WTC11 (cell line): ENCODE measurements around the gene CDH7. TPM values are rescaled to one million over a fixed set of nuclear protein-coding genes. Genes with fewer than 3 reads are reported as not detected.

ENCODE experiments used
- ATAC-seq: fragments of 200-7000 bp; cut with Tn5 transposase; 2 replicates; pipeline ENCODE4 v1.10.0; 2021; ENCODE audit warnings: mild to moderate bottlenecking, moderate library complexity
- CTCF ChIA-PET: fragments of 300-600 bp; sonication (Branson Sonifier 250); formaldehyde crosslinking; loops from one replicate; lab custom pipeline; 2021; ENCODE audit warnings: antibody characterized with exemption; lab: Charles Lee
- POLR2A ChIA-PET: fragments of 350-600 bp; sonication (Branson Sonifier 250); formaldehyde crosslinking; loops from one replicate; lab custom pipeline; 2021; ENCODE audit warnings: antibody characterized with exemption; lab: Charles Lee
- DNase-seq: peaks from one replicate; pipeline ENCODE4 v3.0.0; 2021; ENCODE audit warnings: low spot score
- H3K27ac Mint-ChIP-seq: 2 replicates; pipeline ENCODE4 v1.8.0; 2021; ENCODE audit warnings: mixed read lengths
- H3K27me3 Mint-ChIP-seq: 2 replicates; pipeline ENCODE4 v1.8.0; 2021; ENCODE audit warnings: low read depth, mild to moderate bottlenecking, moderate library complexity, mixed read lengths
- H3K36me3 Mint-ChIP-seq: 2 replicates; pipeline ENCODE4 v1.8.0; 2021; ENCODE audit warnings: mixed read lengths
- H3K4me1 Mint-ChIP-seq: 2 replicates; pipeline ENCODE4 v1.8.0; 2022; ENCODE audit warnings: mixed read lengths
- H3K4me3 Mint-ChIP-seq: 2 replicates; pipeline ENCODE4 v1.8.0; 2021; ENCODE audit warnings: mild to moderate bottlenecking, moderate library complexity, mixed read lengths
- H3K9me3 Mint-ChIP-seq: 2 replicates; pipeline ENCODE4 v1.8.0; 2021; ENCODE audit warnings: mixed read lengths
- CBFB ChIP-seq: sonication (generic); formaldehyde crosslinking; IDR thresholded peaks from 2 replicates; pipeline ENCODE4 v1.8.1; 2022; ENCODE audit warnings: mild to moderate bottlenecking, low read depth, missing genetic modification reagents
- FOXJ3 ChIP-seq: sonication (generic); formaldehyde crosslinking; IDR thresholded peaks from 2 replicates; pipeline ENCODE4 v1.9.0; 2021; ENCODE audit warnings: missing genetic modification reagents, mild to moderate bottlenecking, borderline replicate concordance
- GRHL2 ChIP-seq: fragments of 250-450 bp; sonication (Bioruptor Pico); IDR thresholded peaks from 2 replicates; pipeline ENCODE4 v1.8.0; 2022; ENCODE audit warnings: mild to moderate bottlenecking, moderate library complexity; ENCODE audit not compliant: insufficient replicate concordance, severe bottlenecking
- NFYB ChIP-seq: sonication (generic); formaldehyde crosslinking; conservative IDR thresholded peaks from 2 replicates; pipeline ENCODE4 v1.8.0; 2022; ENCODE audit warnings: low read depth, missing genetic modification reagents
- SOX15 ChIP-seq: fragments of 250-450 bp; sonication (Bioruptor Pico); IDR thresholded peaks from 2 replicates; pipeline ENCODE4 v1.9.0; 2021; ENCODE audit warnings: mild to moderate bottlenecking
- ZNF138 ChIP-seq: sonication (generic); formaldehyde crosslinking; conservative IDR thresholded peaks from 2 replicates; pipeline ENCODE4 v1.8.1; 2022; ENCODE audit warnings: mild to moderate bottlenecking, moderate library complexity, missing genetic modification reagents
- total RNA-seq: library from RNA; stranded (reverse); gene quantifications from 3 replicates; pipeline ENCODE4 v1.2.3, GENCODE V29; 2021
- TF ChIP-seq, protein P1 (sequence below): sonication (generic); formaldehyde crosslinking; IDR thresholded peaks from 2 replicates; pipeline ENCODE4 v1.8.1; 2022; ENCODE audit warnings: low read depth, missing genetic modification reagents, borderline replicate concordance
- TF ChIP-seq, protein P2 (sequence below): sonication (generic); formaldehyde crosslinking; IDR thresholded peaks from 2 replicates; pipeline ENCODE4 v1.8.1; 2023; ENCODE audit warnings: mild to moderate bottlenecking, moderate library complexity, missing genetic modification reagents
- TF ChIP-seq, protein P3 (sequence below): fragments of 200-600 bp; IDR thresholded peaks from 2 replicates; pipeline ENCODE4 v1.8.0; 2022; ENCODE audit warnings: antibody characterized with exemption
- TF ChIP-seq, protein P4 (sequence below): sonication (generic); formaldehyde crosslinking; IDR thresholded peaks from 2 replicates; pipeline ENCODE4 v1.8.1; 2023; ENCODE audit warnings: mild to moderate bottlenecking, missing genetic modification reagents, borderline replicate concordance
- TF ChIP-seq, protein P5 (sequence below): fragments of 250-450 bp; sonication (Bioruptor Pico); IDR thresholded peaks from 2 replicates; pipeline ENCODE4 v1.9.0; 2021; ENCODE audit warnings: moderate library complexity, mild to moderate bottlenecking, inconsistent platforms, borderline replicate concordance
- TF ChIP-seq, protein P6 (sequence below): sonication (generic); formaldehyde crosslinking; IDR thresholded peaks from 2 replicates; pipeline ENCODE4 v1.8.1; 2023; ENCODE audit warnings: mild to moderate bottlenecking, missing genetic modification reagents, moderate library complexity
- TF ChIP-seq, protein P7 (sequence below): sonication (generic); formaldehyde crosslinking; IDR thresholded peaks from 2 replicates; pipeline ENCODE4 v1.8.1; 2022; ENCODE audit warnings: mild to moderate bottlenecking, moderate library complexity, missing genetic modification reagents
- TF ChIP-seq, protein P8 (sequence below): sonication (generic); formaldehyde crosslinking; IDR thresholded peaks from 2 replicates; pipeline ENCODE4 v1.8.1; 2023; ENCODE audit warnings: mild to moderate bottlenecking, missing genetic modification reagents

The CDH7 gene
- total RNA-seq, 1 experiment from 2014 or later = 1.3 TPM

DNA sequence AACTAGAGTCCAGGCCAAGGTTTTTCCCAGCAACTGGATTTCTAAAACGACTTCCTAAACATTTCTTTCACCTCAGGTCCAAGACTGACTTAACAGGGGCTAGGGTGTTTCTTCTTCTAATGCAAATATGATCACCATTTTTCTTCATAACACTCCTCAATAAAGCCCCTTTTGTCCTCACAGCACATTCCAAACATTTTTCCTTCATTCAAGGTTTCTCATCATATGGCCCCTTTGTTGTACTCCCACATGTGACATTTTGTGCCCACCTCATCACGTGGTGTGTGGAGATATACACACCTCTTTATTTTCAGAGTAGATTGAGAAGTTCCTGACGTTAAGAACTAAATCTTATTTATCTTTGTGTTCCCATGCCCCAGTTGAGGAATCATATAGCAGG, 3.9 kb upstream of the CDH7 start (continued):
- TF ChIP-seq, protein P1, sequence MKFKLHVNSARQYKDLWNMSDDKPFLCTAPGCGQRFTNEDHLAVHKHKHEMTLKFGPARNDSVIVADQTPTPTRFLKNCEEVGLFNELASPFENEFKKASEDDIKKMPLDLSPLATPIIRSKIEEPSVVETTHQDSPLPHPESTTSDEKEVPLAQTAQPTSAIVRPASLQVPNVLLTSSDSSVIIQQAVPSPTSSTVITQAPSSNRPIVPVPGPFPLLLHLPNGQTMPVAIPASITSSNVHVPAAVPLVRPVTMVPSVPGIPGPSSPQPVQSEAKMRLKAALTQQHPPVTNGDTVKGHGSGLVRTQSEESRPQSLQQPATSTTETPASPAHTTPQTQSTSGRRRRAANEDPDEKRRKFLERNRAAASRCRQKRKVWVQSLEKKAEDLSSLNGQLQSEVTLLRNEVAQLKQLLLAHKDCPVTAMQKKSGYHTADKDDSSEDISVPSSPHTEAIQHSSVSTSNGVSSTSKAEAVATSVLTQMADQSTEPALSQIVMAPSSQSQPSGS (CRISPR knock-in tag) = no peak
- TF ChIP-seq NFYB (CRISPR knock-in tag) = no peak
- TF ChIP-seq, protein P2, sequence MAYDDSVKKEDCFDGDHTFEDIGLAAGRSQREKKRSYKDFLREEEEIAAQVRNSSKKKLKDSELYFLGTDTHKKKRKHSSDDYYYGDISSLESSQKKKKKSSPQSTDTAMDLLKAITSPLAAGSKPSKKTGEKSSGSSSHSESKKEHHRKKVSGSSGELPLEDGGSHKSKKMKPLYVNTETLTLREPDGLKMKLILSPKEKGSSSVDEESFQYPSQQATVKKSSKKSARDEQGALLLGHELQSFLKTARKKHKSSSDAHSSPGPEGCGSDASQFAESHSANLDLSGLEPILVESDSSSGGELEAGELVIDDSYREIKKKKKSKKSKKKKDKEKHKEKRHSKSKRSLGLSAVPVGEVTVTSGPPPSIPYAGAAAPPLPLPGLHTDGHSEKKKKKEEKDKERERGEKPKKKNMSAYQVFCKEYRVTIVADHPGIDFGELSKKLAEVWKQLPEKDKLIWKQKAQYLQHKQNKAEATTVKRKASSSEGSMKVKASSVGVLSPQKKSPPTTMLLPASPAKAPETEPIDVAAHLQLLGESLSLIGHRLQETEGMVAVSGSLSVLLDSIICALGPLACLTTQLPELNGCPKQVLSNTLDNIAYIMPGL (CRISPR knock-in tag) = no peak
- TF ChIP-seq, protein P3, sequence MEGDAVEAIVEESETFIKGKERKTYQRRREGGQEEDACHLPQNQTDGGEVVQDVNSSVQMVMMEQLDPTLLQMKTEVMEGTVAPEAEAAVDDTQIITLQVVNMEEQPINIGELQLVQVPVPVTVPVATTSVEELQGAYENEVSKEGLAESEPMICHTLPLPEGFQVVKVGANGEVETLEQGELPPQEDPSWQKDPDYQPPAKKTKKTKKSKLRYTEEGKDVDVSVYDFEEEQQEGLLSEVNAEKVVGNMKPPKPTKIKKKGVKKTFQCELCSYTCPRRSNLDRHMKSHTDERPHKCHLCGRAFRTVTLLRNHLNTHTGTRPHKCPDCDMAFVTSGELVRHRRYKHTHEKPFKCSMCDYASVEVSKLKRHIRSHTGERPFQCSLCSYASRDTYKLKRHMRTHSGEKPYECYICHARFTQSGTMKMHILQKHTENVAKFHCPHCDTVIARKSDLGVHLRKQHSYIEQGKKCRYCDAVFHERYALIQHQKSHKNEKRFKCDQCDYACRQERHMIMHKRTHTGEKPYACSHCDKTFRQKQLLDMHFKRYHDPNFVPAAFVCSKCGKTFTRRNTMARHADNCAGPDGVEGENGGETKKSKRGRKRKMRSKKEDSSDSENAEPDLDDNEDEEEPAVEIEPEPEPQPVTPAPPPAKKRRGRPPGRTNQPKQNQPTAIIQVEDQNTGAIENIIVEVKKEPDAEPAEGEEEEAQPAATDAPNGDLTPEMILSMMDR = no peak
- TF ChIP-seq, protein P4, sequence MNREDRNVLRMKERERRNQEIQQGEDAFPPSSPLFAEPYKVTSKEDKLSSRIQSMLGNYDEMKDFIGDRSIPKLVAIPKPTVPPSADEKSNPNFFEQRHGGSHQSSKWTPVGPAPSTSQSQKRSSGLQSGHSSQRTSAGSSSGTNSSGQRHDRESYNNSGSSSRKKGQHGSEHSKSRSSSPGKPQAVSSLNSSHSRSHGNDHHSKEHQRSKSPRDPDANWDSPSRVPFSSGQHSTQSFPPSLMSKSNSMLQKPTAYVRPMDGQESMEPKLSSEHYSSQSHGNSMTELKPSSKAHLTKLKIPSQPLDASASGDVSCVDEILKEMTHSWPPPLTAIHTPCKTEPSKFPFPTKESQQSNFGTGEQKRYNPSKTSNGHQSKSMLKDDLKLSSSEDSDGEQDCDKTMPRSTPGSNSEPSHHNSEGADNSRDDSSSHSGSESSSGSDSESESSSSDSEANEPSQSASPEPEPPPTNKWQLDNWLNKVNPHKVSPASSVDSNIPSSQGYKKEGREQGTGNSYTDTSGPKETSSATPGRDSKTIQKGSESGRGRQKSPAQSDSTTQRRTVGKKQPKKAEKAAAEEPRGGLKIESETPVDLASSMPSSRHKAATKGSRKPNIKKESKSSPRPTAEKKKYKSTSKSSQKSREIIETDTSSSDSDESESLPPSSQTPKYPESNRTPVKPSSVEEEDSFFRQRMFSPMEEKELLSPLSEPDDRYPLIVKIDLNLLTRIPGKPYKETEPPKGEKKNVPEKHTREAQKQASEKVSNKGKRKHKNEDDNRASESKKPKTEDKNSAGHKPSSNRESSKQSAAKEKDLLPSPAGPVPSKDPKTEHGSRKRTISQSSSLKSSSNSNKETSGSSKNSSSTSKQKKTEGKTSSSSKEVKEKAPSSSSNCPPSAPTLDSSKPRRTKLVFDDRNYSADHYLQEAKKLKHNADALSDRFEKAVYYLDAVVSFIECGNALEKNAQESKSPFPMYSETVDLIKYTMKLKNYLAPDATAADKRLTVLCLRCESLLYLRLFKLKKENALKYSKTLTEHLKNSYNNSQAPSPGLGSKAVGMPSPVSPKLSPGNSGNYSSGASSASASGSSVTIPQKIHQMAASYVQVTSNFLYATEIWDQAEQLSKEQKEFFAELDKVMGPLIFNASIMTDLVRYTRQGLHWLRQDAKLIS (CRISPR knock-in tag) = no peak
- TF ChIP-seq FOXJ3 (CRISPR knock-in tag) = no peak
- TF ChIP-seq, protein P5, sequence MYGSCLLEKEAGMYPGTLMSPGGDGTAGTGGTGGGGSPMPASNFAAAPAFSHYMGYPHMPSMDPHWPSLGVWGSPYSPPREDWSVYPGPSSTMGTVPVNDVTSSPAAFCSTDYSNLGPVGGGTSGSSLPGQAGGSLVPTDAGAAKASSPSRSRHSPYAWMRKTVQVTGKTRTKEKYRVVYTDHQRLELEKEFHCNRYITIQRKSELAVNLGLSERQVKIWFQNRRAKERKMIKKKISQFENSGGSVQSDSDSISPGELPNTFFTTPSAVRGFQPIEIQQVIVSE (CRISPR knock-in tag) = no peak
- TF ChIP-seq GRHL2 (CRISPR knock-in tag) = no peak
- TF ChIP-seq, protein P6, sequence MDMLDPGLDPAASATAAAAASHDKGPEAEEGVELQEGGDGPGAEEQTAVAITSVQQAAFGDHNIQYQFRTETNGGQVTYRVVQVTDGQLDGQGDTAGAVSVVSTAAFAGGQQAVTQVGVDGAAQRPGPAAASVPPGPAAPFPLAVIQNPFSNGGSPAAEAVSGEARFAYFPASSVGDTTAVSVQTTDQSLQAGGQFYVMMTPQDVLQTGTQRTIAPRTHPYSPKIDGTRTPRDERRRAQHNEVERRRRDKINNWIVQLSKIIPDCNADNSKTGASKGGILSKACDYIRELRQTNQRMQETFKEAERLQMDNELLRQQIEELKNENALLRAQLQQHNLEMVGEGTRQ (CRISPR knock-in tag) = no peak
- TF ChIP-seq, protein P7, sequence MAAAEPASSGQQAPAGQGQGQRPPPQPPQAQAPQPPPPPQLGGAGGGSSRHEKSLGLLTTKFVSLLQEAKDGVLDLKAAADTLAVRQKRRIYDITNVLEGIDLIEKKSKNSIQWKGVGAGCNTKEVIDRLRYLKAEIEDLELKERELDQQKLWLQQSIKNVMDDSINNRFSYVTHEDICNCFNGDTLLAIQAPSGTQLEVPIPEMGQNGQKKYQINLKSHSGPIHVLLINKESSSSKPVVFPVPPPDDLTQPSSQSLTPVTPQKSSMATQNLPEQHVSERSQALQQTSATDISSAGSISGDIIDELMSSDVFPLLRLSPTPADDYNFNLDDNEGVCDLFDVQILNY (CRISPR knock-in tag) = no peak
- no peak for TF ChIP-seq CBFB (CRISPR knock-in tag)
- TF ChIP-seq SOX15 (CRISPR knock-in tag) = no peak

DNA sequence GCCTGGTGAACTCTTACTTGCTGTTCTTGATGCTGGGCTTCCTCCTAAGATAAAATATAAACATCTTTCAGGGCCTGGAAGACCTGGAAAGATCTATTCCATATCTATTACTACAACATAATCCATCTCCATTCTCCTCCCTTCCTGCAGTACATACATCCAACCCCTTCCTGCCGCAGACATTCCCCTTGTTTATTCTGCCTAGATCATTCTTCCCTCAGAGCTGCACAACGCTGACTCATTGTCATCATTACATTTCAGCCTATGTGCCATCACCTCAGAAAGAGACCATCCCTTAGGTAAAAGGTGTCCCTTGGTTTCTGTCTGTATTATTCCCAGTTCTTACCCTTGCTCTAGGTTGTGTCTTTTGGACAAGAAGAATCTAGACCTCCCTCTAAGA, 2.5 kb upstream of the CDH7 start:
- POLR2A ChIA-PET = no interaction called here
- H3K27ac Mint-ChIP-seq = no peak overlapping the region
- no peak for ATAC-seq
- TF ChIP-seq, protein P8, sequence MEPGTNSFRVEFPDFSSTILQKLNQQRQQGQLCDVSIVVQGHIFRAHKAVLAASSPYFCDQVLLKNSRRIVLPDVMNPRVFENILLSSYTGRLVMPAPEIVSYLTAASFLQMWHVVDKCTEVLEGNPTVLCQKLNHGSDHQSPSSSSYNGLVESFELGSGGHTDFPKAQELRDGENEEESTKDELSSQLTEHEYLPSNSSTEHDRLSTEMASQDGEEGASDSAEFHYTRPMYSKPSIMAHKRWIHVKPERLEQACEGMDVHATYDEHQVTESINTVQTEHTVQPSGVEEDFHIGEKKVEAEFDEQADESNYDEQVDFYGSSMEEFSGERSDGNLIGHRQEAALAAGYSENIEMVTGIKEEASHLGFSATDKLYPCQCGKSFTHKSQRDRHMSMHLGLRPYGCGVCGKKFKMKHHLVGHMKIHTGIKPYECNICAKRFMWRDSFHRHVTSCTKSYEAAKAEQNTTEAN (CRISPR knock-in tag) = no peak
- TF ChIP-seq ZNF138 = no peak
- TF ChIP-seq, all 79 proteins: peak for 0
- Mint-ChIP-seq H3K4me1 (peaks cover 26% of the 10 kb centered on the region), H3K36me3 (no peaks in the 10 kb centered on the region), H3K4me3 (no peak overlapping the region), H3K27me3 (peaks cover 46% of the 10 kb centered on the region), H3K9me3 (no peaks in the 10 kb centered on the region)
- CTCF ChIA-PET = no interaction called here
- no peak for DNase-seq
